ENCODE measurements around the gene RRM2.

Gene RRM2

GRCh38 chr2:10165861-10166675 is 43.5 kb downstream of the RRM2 start:
- no peak overlapping the region for H3K4me3 ChIP-seq (ENCODE audit: control insufficient read depth in 1 of 7, extremely low read depth in 1 of 7, insufficient read depth in 4 of 7, low read depth in 2 of 7, low read length in 6 of 7)
- 97% methylated on average over 25 of the region's 26 CpGs for WGBS (ENCODE audit: insufficient coverage)
- H3K9me3 ChIP-seq (ENCODE audit: control extremely low read depth in 1 of 5, control insufficient read depth in 4 of 5, insufficient read depth in 2 of 5, low read depth in 1 of 5, low read length in 4 of 5): no peaks in the 10 kb centered on the region
- POLR2A ChIA-PET: no interaction called here
- CTCF ChIA-PET: interaction anchor here (1.1 to 1.5 kb wide), 3 partner anchors 14 to 104 kb away, joined by 3 read pairs; no protein-coding TSS in a partner anchor
- DNase-seq: no peak
- peaks cover 0 to 16% (median 0%) of the 10 kb centered on the region in 4 experiments for H3K36me3 ChIP-seq (ENCODE audit: control insufficient read depth in 4 of 4, insufficient read depth in 4 of 4, low read length in 3 of 4)
- no peaks in the 10 kb centered on the region for H3K27me3 ChIP-seq (replicated peaks in 2 of 5; ENCODE audit: control insufficient read depth in 4 of 5, insufficient read depth in 5 of 5, low read length in 4 of 5)
- no peak overlapping the region for H3K27ac ChIP-seq (ENCODE audit: insufficient read depth in 1 of 2, low read depth in 1 of 2, low read length in 2 of 2, poor library complexity in 1 of 2, severe bottlenecking in 2 of 2)
- peaks cover 0 to 8% (median 4%) of the 10 kb centered on the region in 4 experiments for H3K4me1 ChIP-seq (ENCODE audit: control extremely low read depth in 1 of 4, control insufficient read depth in 4 of 4, insufficient read depth in 4 of 4, low read length in 3 of 4)

DNA sequence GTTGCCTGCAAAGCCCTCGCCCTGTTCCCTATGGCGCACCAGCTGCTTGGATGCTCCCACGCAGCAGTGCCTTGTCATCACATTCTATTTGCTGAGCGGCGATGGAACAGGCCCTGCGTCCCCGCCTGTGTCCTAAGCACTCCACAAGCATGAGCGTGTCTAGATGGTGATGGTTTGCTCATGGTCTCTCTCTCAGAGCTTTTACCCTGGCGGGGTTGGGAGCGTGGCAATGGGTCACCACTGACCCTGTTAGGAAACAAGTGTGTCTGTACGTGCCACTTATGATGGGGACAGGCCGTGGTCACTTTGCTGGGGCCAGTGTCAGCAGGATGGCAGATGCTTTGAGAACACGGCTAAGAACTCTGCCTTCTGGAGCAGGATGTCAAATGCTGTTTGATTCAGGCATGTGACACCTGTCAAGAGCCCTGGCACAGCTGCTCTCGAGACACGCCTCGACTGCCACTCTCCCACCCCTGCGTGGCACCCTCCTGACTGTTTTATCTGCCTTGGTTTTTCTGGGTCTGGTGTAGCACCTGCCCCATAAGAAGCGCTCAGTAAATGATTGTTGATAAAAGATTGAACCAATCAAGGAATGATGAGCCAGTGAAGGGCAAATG is 44.2 kb downstream of the RRM2 start:
- CTCF ChIA-PET: interaction anchor here (1.1 to 1.2 kb wide), 2 partner anchors 24 to 103 kb away, joined by 3 read pairs; no protein-coding TSS in a partner anchor
- no peaks in the 10 kb centered on the region for H3K9me3 ChIP-seq (ENCODE audit: control extremely low read depth in 1 of 5, control insufficient read depth in 4 of 5, insufficient read depth in 2 of 5, low read depth in 1 of 5, low read length in 4 of 5)
- H3K4me3 ChIP-seq (ENCODE audit: control insufficient read depth in 1 of 7, extremely low read depth in 1 of 7, insufficient read depth in 4 of 7, low read depth in 2 of 7, low read length in 6 of 7): no peak overlapping the region
- no peak for DNase-seq
- WGBS (ENCODE audit: insufficient coverage): 92% methylated on average over 17 of the region's 18 CpGs
- H3K27me3 ChIP-seq (replicated peaks in 2 of 5; ENCODE audit: control insufficient read depth in 4 of 5, insufficient read depth in 5 of 5, low read length in 4 of 5): no peaks in the 10 kb centered on the region
- H3K4me1 ChIP-seq (ENCODE audit: control extremely low read depth in 1 of 4, control insufficient read depth in 4 of 4, insufficient read depth in 4 of 4, low read length in 3 of 4): peaks cover 0 to 8% (median 4%) of the 10 kb centered on the region in 4 experiments
- H3K36me3 ChIP-seq (ENCODE audit: control insufficient read depth in 4 of 4, insufficient read depth in 4 of 4, low read length in 3 of 4): peaks cover 0 to 9% (median 0%) of the 10 kb centered on the region in 4 experiments
- no peak overlapping the region for H3K27ac ChIP-seq (ENCODE audit: insufficient read depth in 1 of 2, low read depth in 1 of 2, low read length in 2 of 2, poor library complexity in 1 of 2, severe bottlenecking in 2 of 2)
- POLR2A ChIA-PET: no interaction called here

DNA sequence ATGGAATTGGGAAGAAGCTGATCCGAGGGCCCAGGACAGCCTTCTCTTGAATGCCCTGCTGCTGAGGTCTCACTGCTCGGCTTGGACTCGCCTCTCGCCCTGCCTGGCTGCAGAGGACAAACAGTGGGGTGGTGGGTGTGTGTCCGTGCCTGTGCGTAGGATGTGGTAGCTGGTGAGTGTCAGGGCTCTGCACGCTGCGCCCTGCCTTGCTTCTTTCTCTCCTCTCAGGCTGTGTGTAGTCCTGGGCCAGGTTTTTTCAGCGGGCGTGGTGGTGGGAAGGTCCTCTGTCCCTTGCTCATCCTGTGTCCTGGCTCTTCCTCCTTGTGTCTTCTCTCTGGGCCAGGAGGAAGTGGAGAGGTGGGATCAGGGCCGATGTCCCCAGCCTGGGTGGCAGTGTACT is 44.8 kb downstream of the RRM2 start:
- Histone ChIP-seq H3K27me3 (replicated peaks in 2 of 5; ENCODE audit: control insufficient read depth in 4 of 5, insufficient read depth in 5 of 5, low read length in 4 of 5) (no peaks in the 10 kb centered on the region), H3K9me3 (ENCODE audit: control extremely low read depth in 1 of 5, control insufficient read depth in 4 of 5, insufficient read depth in 2 of 5, low read depth in 1 of 5, low read length in 4 of 5) (no peaks in the 10 kb centered on the region), H3K4me3 (ENCODE audit: control insufficient read depth in 1 of 7, extremely low read depth in 1 of 7, insufficient read depth in 4 of 7, low read depth in 2 of 7, low read length in 6 of 7) (no peak overlapping the region), H3K27ac (ENCODE audit: insufficient read depth in 1 of 2, low read depth in 1 of 2, low read length in 2 of 2, poor library complexity in 1 of 2, severe bottlenecking in 2 of 2) (no peak overlapping the region), H3K36me3 (ENCODE audit: control insufficient read depth in 4 of 4, insufficient read depth in 4 of 4, low read length in 3 of 4) (peaks cover 0 to 7% (median 0%) of the 10 kb centered on the region in 4 experiments), H3K4me1 (ENCODE audit: control extremely low read depth in 1 of 4, control insufficient read depth in 4 of 4, insufficient read depth in 4 of 4, low read length in 3 of 4) (peaks cover 0 to 8% (median 4%) of the 10 kb centered on the region in 4 experiments)
- WGBS (ENCODE audit: insufficient coverage): 95% methylated on average over 8 of the region's 11 CpGs
- POLR2A ChIA-PET: no interaction called here
- CTCF ChIA-PET: interaction anchor here (0.6 to 1.1 kb wide), 3 partner anchors 25 to 457 kb away, joined by 3 read pairs; no protein-coding TSS in a partner anchor
- DNase-seq: no peak

GRCh38 chr2:10168221-10168620 is 45.7 kb downstream of the RRM2 start:
- no peak for DNase-seq
- Histone ChIP-seq H3K4me3 (ENCODE audit: control insufficient read depth in 1 of 7, extremely low read depth in 1 of 7, insufficient read depth in 4 of 7, low read depth in 2 of 7, low read length in 6 of 7) (no peak overlapping the region), H3K36me3 (ENCODE audit: control insufficient read depth in 4 of 4, insufficient read depth in 4 of 4, low read length in 3 of 4) (peaks cover 0 to 15% (median 0%) of the 10 kb centered on the region in 4 experiments), H3K27ac (ENCODE audit: insufficient read depth in 1 of 2, low read depth in 1 of 2, low read length in 2 of 2, poor library complexity in 1 of 2, severe bottlenecking in 2 of 2) (no peak overlapping the region), H3K9me3 (ENCODE audit: control extremely low read depth in 1 of 5, control insufficient read depth in 4 of 5, insufficient read depth in 2 of 5, low read depth in 1 of 5, low read length in 4 of 5) (no peaks in the 10 kb centered on the region), H3K27me3 (replicated peaks in 2 of 5; ENCODE audit: control insufficient read depth in 4 of 5, insufficient read depth in 5 of 5, low read length in 4 of 5) (no peaks in the 10 kb centered on the region), H3K4me1 (ENCODE audit: control extremely low read depth in 1 of 4, control insufficient read depth in 4 of 4, insufficient read depth in 4 of 4, low read length in 3 of 4) (peaks cover 0 to 8% (median 4%) of the 10 kb centered on the region in 4 experiments)
- POLR2A ChIA-PET: no interaction called here
- 100% methylated on average over 4 of the region's 5 CpGs for WGBS (ENCODE audit: insufficient coverage)
- CTCF ChIA-PET: no interaction called here

GRCh38 chr2:10169053-10169578 is 46.6 kb downstream of the RRM2 start:
- no peak overlapping the region for H3K27ac ChIP-seq (ENCODE audit: insufficient read depth in 1 of 2, low read depth in 1 of 2, low read length in 2 of 2, poor library complexity in 1 of 2, severe bottlenecking in 2 of 2)

DNA sequence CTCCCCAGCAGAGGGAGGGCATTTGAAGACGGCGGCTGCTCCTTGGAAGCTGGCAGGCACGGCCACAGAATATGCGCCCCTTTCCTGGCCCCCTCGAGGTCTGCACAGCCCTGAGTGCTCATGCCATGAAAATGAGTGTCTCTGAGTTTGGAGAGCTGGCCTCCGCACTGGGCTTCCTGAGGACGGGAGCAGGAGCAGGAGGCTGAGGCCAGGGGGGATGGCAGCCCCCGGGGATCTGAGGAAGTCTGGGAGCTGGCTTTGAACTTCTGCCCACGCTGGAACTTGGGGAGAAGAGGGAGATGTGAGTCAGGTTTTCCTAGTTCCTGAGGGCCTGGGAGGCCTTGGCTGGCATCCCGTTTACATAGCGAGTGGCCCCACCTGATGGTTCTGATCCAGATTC is 47.0 kb downstream of the RRM2 start:
- no peak for DNase-seq
- CTCF ChIA-PET: interaction anchor here (1.2 to 2.4 kb wide), 2 partner anchors 10 to 266 kb away, joined by 3 to 7 read pairs; no protein-coding TSS in a partner anchor
- no peaks in the 10 kb centered on the region for H3K4me1 ChIP-seq (ENCODE audit: control extremely low read depth in 1 of 4, control insufficient read depth in 4 of 4, insufficient read depth in 4 of 4, low read length in 3 of 4)
- H3K27me3 ChIP-seq (replicated peaks in 2 of 5; ENCODE audit: control insufficient read depth in 4 of 5, insufficient read depth in 5 of 5, low read length in 4 of 5): no peaks in the 10 kb centered on the region
- no peaks in the 10 kb centered on the region for H3K9me3 ChIP-seq (ENCODE audit: control extremely low read depth in 1 of 5, control insufficient read depth in 4 of 5, insufficient read depth in 2 of 5, low read depth in 1 of 5, low read length in 4 of 5)
- no peak overlapping the region for H3K4me3 ChIP-seq (ENCODE audit: control insufficient read depth in 1 of 7, extremely low read depth in 1 of 7, insufficient read depth in 4 of 7, low read depth in 2 of 7, low read length in 6 of 7)
- POLR2A ChIA-PET: no interaction called here
- WGBS (ENCODE audit: insufficient coverage): 90% methylated on average over 11 of the region's 11 CpGs
- H3K36me3 ChIP-seq (ENCODE audit: control insufficient read depth in 4 of 4, insufficient read depth in 4 of 4, low read length in 3 of 4): peaks cover 0 to 19% (median 0%) of the 10 kb centered on the region in 4 experiments
- H3K27ac ChIP-seq (ENCODE audit: insufficient read depth in 1 of 2, low read depth in 1 of 2, low read length in 2 of 2, poor library complexity in 1 of 2, severe bottlenecking in 2 of 2): no peak overlapping the region

More at GRCh38 chr2:10169053-10169578, 46.6 kb downstream of the RRM2 start:
- Histone ChIP-seq H3K36me3 (ENCODE audit: control insufficient read depth in 4 of 4, insufficient read depth in 4 of 4, low read length in 3 of 4) (peaks cover 0 to 19% (median 0%) of the 10 kb centered on the region in 4 experiments), H3K27me3 (replicated peaks in 2 of 5; ENCODE audit: control insufficient read depth in 4 of 5, insufficient read depth in 5 of 5, low read length in 4 of 5) (no peaks in the 10 kb centered on the region), H3K9me3 (ENCODE audit: control extremely low read depth in 1 of 5, control insufficient read depth in 4 of 5, insufficient read depth in 2 of 5, low read depth in 1 of 5, low read length in 4 of 5) (no peaks in the 10 kb centered on the region), H3K4me3 (ENCODE audit: control insufficient read depth in 1 of 7, extremely low read depth in 1 of 7, insufficient read depth in 4 of 7, low read depth in 2 of 7, low read length in 6 of 7) (no peak overlapping the region), H3K4me1 (ENCODE audit: control extremely low read depth in 1 of 4, control insufficient read depth in 4 of 4, insufficient read depth in 4 of 4, low read length in 3 of 4) (peaks cover 0 to 3% (median 0%) of the 10 kb centered on the region in 4 experiments)
- ChIA-PET CTCF (interaction anchor here (2.4 kb wide), 1 partner anchor 10 kb away, joined by 7 read pairs; no protein-coding TSS in a partner anchor), POLR2A (no interaction called here)
- WGBS (ENCODE audit: insufficient coverage): 96% methylated on average over 6 of the region's 7 CpGs
- no peak for DNase-seq

Measured in common myeloid progenitor, CD34-positive (primary cell).